HL-60 (cell line): ENCODE data around the gene HS6ST3.

Experiments
- DNase-seq, 2 experiments: peaks; one replicate each; pipeline ENCODE4 v3.0.0-alpha.2; 2010 to 2020; ENCODE audit warnings: low read depth in 1 of 2, low spot score in 1 of 2
- H3K27ac ChIP-seq: fragments of 250-450 bp; sonication (Bioruptor Pico); replicated peaks from 2 replicates; pipeline ENCODE4 v1.5.1; 2020; ENCODE audit warnings: mild to moderate bottlenecking, moderate library complexity
- H3K27me3 ChIP-seq: fragments of 250-450 bp; sonication (Bioruptor Pico); 2 replicates; pipeline ENCODE4 v1.5.1; 2021; ENCODE audit warnings: mild to moderate bottlenecking, moderate library complexity; ENCODE audit not compliant: insufficient read depth, poor library complexity, severe bottlenecking
- H3K4me3 ChIP-seq: replicated peaks from 2 replicates; pipeline ENCODE4 v1.5.1; 2011; ENCODE audit warnings: mild to moderate bottlenecking, control low read depth, low read length; ENCODE audit not compliant: insufficient read depth
- CTCF ChIP-seq: IDR thresholded peaks from one replicate; pipeline ENCODE4 v1.5.1; 2011; ENCODE audit warnings: low read length, control low read depth, inconsistent platforms; ENCODE audit not compliant: insufficient read depth
- GABPA ChIP-seq: IDR thresholded peaks from 2 replicates; pipeline ENCODE4 v1.6.1; 2012; ENCODE audit warnings: low read depth
- POLR2AphosphoS5 ChIP-seq: IDR thresholded peaks from 2 replicates; pipeline ENCODE4 v1.6.1; 2012; ENCODE audit warnings: low read depth
- REST ChIP-seq: IDR thresholded peaks from 2 replicates; pipeline ENCODE4 v1.6.1; 2012; ENCODE audit warnings: low read depth; ENCODE audit not compliant: insufficient replicate concordance
- SPI1 ChIP-seq: IDR thresholded peaks from 2 replicates; pipeline ENCODE4 v1.6.1; 2012; ENCODE audit warnings: low read depth, mild to moderate bottlenecking, borderline replicate concordance

HS6ST3 gene

GRCh38 chr13:96273196-96273595 is 183.3 kb downstream of the HS6ST3 start:
- no peak for DNase-seq

GRCh38 chr13:96274046-96274445 is 184.1 kb downstream of the HS6ST3 start:
- no peak for TF ChIP-seq POLR2AphosphoS5
- TF ChIP-seq SPI1, result no peak
- no peak for TF ChIP-seq REST
- TF ChIP-seq CTCF, result no peak
- no peak for TF ChIP-seq GABPA
- DNase-seq, result no peak
- Histone ChIP-seq H3K27ac (no peak overlapping the region), H3K27me3 (no peaks in the 10 kb centered on the region), H3K4me3 (no peak overlapping the region)

More at GRCh38 chr13:96273196-96273595, 183.3 kb downstream of the HS6ST3 start:
- no peak overlapping the region for H3K27ac ChIP-seq
- TF ChIP-seq REST (no peak), CTCF (no peak), POLR2AphosphoS5 (no peak), GABPA (no peak), SPI1 (no peak)
- no peaks in the 10 kb centered on the region for H3K27me3 ChIP-seq
- no peak overlapping the region for H3K4me3 ChIP-seq

GRCh38 chr13:96279904-96280303 is 190.0 kb downstream of the HS6ST3 start:
- Histone ChIP-seq H3K27ac (no peak overlapping the region), H3K27me3 (no peaks in the 10 kb centered on the region), H3K4me3 (no peak overlapping the region)
- TF ChIP-seq REST (no peak), SPI1 (no peak), GABPA (no peak), CTCF (no peak), POLR2AphosphoS5 (no peak)
- DNase-seq, result no peak
